Activated CD8-positive, alpha-beta memory T cell treated with anti-CD3 and anti-CD28 coated beads, Interleukin-2, amount 50 U/mL, for 24 hours (primary cell): ENCODE data around the gene REXO1.
"Not testable (repeated sequence)": the region's sequence is repeated elsewhere in the genome, so short reads cannot be mapped to it uniquely, and the experiment has no call there.

ENCODE experiments used
- DNase-seq: peaks from one replicate; pipeline ENCODE4 v3.0.0-alpha.2; 2020; ENCODE audit errors: extremely low read depth

Gene REXO1

GRCh38 chr19:1875646-1876495 lies 27.6 kb upstream of the REXO1 start:
- peak; percentile 71 for DNase-seq

- DNase-seq, result not testable (repeated sequence)
These were observed 27.0 kb upstream of the REXO1 start for GRCh38 chr19:1875265-1875645.

GRCh38 chr19:1874554-1875185 lies 26.4 kb upstream of the REXO1 start:
- DNase-seq, result no peak

GRCh38 chr19:1873524-1874473 lies 25.5 kb upstream of the REXO1 start:
- DNase-seq, result no peak

GRCh38 chr19:1872807-1873523 lies 24.7 kb upstream of the REXO1 start:
- DNase-seq, result no peak

GRCh38 chr19:1871630-1872029 lies 23.3 kb upstream of the REXO1 start:
- no peak for DNase-seq

GRCh38 chr19:1871140-1871597 lies 22.9 kb upstream of the REXO1 start:
- no peak for DNase-seq

- no peak for DNase-seq
These were observed 20.7 kb upstream of the REXO1 start for GRCh38 chr19:1868971-1869370.

- DNase-seq, result no peak
These were observed 19.1 kb upstream of the REXO1 start for GRCh38 chr19:1867349-1867724.

GRCh38 chr19:1866693-1867348 lies 18.5 kb upstream of the REXO1 start:
- no peak for DNase-seq

GRCh38 chr19:1865172-1866010 lies 17.1 kb upstream of the REXO1 start:
- no peak for DNase-seq

GRCh38 chr19:1864480-1865171 lies 16.3 kb upstream of the REXO1 start:
- no peak for DNase-seq

- DNase-seq, result peak; percentile 75
These were observed 15.6 kb upstream of the REXO1 start for GRCh38 chr19:1863638-1864479.

GRCh38 chr19:1863328-1863637 lies 15.0 kb upstream of the REXO1 start, which contains the start of gene KLF16:
TSS of gene KLF16 (minus strand) at chr19:1863579. CDS start at chr19:1863497, 82 bp downstream.
- DNase-seq, result no peak

GRCh38 chr19:1862424-1863327 lies 14.4 kb upstream of the REXO1 start:
- DNase-seq, result no peak

- no peak for DNase-seq
These were observed 13.8 kb upstream of the REXO1 start for GRCh38 chr19:1862068-1862423.

- DNase-seq, result no peak
These were observed 13.3 kb upstream of the REXO1 start for GRCh38 chr19:1861599-1862031.
